CD4-positive, alpha-beta T cell treated with Interleukin-2 at 100 ng/mL for 4 hours (primary cell): ENCODE results near the gene ROR1.
"Not testable (repeated sequence)": the region's sequence is repeated elsewhere in the genome, so short reads cannot be mapped to it uniquely, and the experiment has no call there.

Source experiments
- DNase-seq: peaks from one replicate; pipeline ENCODE4 v3.0.0-alpha.2; 2020; ENCODE audit warnings: low spot score

ROR1 gene

DNA sequence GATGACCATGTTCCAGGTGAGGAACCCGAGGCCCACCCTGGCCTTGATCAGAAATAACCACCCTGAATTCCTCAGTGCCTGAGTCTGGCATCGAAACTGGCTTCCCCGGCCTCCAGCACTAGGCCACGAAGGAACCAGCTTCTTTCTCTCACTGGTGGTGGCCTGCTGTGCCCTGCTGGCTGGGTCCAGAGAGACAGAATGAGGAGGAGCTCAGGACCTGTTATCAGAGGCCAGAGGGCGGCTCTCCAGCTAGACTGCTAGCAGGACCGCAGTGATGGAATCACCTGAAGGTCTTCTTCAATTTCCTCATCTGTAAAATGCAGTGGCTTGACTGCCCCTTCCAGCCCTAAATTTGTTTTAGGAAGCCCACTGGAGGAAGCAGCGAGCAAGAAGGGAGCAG lies 20.5 kb downstream of the ROR1 start:
- no peak for DNase-seq

DNA sequence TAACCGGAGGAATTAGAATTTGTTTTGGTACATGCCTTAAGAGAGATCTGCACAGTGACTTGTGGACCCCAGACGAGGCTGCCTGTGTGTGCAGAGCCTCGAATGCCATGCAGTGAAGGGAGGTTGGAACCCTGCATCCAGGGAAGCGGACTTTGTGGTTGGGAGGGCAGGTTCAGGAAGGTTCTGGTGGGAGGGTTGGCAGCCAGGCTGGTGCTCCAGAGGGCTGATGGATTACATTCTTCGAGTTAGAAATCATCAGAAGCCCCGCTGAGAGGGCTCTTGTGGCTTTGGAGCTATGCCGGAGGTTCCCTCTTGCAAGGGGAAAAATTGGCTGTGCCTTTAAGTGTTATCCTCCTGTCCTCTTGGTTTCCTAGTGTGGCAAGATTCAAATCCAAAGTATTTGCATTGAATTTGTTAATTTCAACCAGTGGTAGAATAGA lies 21.1 kb downstream of the ROR1 start:
- no peak for DNase-seq

- no peak for DNase-seq
Observed at GRCh38 chr1:63795455-63795854, 21.6 kb downstream of the ROR1 start.

DNA sequence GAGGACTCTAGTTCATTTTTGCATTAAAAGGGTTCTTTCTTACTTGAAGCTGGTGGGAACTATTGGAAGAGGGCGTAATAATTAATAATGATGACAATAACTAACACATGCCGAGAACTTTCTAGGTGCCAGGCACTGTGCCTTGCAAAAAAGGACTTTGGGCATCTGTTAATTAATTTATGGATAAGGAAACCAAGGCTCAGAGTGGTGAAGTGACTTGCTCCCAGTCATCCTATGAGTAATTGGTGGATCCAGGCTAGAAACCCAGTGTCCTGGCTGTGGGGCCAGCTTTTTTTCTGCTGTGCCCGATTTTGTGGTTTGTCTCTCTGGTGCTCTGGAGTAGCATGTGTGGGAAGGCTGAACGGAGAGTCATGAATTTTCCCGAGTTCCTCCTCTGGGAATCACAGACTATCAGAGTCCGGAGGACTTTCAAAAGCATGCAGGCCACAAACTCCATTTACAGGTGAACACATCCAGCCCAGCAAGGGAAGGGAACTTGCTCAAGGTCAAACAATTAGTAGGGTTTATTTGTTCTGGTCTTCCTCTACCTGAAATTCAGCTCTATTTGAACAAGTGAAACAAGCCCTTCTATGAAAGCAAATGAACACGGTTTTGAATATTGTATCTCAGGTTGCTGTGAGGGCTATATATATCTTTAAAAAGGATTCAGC lies 23.4 kb downstream of the ROR1 start:
- DNase-seq, result no peak

DNA sequence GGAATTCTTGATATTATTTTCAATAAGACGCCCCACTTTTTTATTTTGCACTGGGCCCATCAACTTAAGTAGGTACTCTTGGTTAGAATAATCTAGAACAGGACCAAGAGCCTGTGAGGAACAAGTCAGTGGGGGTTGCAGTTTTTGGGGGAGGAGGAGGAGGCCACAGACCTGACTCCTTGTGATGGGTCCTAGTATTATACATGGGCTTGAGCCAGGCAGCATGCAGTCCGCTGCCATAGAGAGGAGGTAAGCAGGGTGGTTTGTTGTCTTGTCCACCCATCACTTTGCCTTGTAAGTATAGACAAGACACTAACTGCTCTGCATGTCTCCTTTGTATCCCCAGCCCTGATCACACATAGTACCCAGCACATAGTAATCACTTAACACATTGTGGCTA lies 24.5 kb downstream of the ROR1 start:
- DNase-seq, result no peak

DNA sequence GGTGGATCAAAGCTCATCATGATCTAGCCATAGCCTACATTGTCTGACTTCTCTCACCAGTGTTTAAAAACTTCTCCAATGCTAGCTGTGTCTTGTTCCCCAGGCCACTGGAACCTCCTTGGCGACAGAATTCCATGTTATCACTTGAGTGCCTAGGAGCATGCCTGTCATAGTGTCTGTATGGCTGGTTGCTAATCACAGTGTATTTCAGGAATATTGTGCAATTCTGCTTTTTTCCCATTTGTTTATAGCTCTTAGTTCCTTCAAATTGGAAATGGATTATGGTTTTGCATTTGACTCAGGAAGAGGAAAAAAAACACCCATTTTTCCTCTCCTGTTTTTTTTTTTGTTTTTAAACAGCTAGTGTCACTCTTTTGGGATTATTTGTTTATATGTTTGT lies 25.5 kb downstream of the ROR1 start:
- no peak for DNase-seq

GRCh38 chr1:63799820-63800219 lies 26.0 kb downstream of the ROR1 start:
- DNase-seq, result no peak

DNA sequence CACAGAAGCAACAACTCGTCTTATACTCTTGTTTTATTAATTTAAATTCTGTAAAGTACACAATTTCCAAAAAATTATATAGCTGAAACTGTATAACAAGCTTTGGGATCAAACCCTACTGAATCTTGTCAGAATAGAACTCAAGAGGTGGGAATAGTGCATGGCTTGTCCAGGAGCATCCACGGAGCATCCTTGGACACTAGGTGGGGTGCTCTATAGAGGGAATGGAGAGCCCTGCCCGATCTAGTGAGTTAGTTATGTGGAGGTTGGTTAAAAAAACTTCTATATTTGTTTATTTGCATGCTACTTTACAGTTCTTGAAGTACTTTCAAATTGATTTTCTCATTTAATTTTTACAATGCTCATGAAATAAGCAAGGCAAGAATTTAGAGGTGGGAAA lies 28.3 kb downstream of the ROR1 start:
- no peak for DNase-seq

- DNase-seq, result no peak
Observed at GRCh38 chr1:63804829-63805484, 31.1 kb downstream of the ROR1 start.

- DNase-seq, result no peak
Observed at GRCh38 chr1:63807046-63807445, 33.2 kb downstream of the ROR1 start.

GRCh38 chr1:63810936-63811469 lies 37.2 kb downstream of the ROR1 start:
- DNase-seq, result no peak

- DNase-seq, result no peak
Observed at GRCh38 chr1:63812071-63812700, 38.4 kb downstream of the ROR1 start.

GRCh38 chr1:63813829-63814277 lies 40.0 kb downstream of the ROR1 start:
- DNase-seq, result no peak

DNA sequence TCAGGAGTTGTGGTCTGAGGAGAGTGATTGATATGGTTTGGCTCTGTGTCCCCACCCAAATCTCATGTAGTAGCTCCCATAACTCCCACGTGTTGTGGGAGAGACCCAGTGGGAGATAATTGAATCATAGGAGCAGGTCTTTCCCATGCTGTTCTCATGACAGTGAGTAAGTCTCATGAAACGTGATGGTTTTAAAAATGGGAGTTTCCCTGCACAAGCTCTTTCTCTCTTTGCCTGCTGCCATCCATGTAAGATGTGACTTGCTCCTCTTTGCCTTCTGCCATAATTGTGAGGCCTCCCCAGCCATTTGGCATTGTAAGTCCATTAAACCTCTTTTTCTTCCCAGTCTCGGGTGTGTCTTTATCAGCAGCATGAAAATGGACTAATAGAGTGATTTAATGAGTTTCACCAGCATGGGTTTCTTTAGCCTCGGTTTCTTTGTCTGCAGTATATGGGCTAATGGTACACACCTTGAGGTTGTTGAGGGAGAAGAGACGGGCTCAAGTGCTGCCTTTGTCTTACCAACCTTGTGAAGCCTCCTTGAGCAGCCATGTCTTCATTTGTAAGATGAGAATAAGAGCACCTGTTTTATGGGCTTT lies 42.5 kb downstream of the ROR1 start:
- DNase-seq, result not testable (repeated sequence)

- no peak for DNase-seq
Observed at GRCh38 chr1:63817152-63817667, 43.4 kb downstream of the ROR1 start.

GRCh38 chr1:63817700-63818099 lies 43.9 kb downstream of the ROR1 start:
- no peak for DNase-seq

DNA sequence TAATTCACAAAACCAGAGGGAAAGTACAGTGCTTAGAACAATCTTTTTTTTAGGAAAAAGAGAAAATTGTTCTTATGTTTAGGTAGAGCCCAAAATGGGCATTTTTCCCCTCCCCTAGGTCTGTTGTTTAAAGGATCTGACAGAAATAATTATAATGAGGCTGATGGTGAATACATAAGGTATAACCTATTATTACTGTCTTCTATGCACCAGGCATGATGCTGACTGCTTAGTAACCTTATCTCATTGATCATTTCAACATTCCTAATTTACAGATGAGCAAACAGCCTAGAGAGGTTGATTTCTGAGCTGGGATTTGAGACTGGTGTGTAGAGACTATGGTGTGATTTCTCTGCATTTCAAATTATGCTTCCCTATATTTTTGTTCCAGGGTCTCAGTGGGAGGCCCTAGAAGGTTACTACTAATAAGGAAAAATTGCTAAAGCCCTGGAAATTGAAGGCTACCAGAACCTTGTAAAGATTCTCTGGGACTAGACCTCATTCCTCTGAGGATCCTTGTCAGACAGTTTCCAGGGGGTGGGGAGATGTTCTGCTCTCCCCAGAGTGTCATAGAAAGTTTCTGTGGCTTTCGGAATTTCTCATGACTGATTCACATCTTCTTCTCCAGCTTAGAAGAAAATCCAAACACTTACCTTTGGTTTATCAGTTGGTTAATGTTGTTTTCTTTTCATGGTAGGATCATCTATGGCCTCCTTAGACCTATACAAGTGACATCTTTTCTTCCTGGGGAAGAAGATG lies 44.9 kb downstream of the ROR1 start:
- DNase-seq, result no peak

DNA sequence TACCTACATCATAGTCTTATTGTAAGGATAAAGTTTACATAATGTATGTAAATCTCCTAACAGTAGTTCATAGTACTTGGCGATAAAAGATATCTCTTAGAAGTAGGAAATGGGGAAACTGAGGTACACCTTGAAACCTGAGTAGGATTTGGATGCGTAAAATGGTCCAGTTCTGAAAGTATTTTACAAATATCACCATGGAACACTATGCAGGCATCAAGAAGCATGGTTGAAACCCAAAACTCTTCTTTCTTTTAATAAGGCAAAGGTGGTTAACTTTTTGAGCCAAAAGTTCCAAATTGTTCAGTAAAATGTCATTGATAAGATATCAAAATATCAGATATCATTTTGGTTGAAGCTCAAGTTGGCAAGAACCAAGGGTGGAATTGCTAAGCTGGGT lies 46.0 kb downstream of the ROR1 start:
- no peak for DNase-seq

DNA sequence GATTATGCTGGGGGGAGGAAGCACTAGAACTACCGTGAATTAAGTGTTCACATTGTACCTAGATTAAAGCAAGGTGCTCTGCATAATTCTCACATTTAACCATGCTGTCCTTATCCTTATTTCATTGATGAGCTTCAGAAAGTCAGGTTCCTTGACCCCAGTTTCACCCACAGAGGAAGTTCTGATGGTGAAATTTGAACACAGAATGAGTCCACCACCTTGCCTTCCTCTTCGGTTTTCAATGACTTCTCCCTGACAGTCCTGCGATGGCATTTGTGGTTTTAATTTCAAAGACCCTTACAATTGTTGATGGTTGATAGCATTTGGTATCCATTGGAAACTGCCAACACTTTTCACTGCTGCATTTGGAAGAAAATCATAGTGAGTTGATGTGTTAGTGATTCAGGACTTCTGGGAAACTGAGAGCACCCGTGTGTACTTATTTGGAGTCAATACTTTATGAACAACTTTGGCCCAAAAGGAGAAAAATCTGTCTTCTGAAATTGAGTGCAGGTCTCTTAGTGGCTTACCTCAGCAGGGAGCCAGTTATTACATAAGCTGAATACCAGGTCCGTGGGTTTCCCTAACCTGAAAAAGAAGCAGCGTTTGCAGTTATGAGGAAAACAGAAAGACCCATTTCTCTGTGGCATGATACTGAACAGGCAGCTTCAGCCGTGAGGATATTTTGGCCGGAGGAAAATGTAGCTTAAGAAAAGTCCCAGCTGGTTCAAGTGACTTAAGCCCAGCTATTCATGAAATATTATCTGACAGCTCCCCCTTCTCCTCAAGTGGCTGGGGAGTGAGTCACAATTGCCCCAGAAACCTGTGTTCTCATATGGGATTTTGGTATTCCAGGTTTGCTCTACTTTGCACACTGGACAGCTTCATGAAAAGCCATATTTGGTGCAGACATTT lies 47.5 kb downstream of the ROR1 start:
- DNase-seq, result no peak

GRCh38 chr1:63822540-63822939 lies 48.7 kb downstream of the ROR1 start:
- DNase-seq, result no peak

DNA sequence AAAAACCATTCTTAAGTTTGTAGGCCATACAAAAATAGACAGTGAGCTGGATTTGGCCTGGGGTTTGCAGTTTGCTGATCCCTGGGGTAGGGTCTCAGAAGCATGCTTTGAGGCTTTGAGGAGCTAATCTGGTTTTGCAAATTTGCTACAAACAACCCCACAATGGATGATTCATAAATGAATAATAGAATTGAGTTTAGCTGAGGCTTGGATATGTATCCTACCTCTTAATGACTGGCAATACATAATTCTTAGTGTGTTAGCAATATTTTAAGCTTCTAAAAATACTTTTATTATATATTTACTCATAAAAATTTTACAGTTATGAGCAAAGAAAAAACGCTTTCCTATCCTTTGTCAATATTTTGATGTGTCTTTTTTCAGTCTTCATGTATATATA lies 50.6 kb downstream of the ROR1 start:
- DNase-seq, result no peak
